AG10803 (cell line): ENCODE results near the gene SYNGR1.

ENCODE experiments used
- DNase-seq: peaks from one replicate; pipeline ENCODE4 v3.0.0; 2010; ENCODE audit warnings: low read depth
- H3K4me3 ChIP-seq: 2 replicates; pipeline ENCODE4 v1.5.1; 2011; ENCODE audit warnings: mild to moderate bottlenecking, low read length, control low read depth
- CTCF ChIP-seq: conservative IDR thresholded peaks from 2 replicates; pipeline ENCODE4 v1.5.1; 2011; ENCODE audit warnings: mild to moderate bottlenecking, low read length, control low read depth, inconsistent platforms

The SYNGR1 gene

GRCh38 chr22:39361496-39361895, 11.7 kb downstream of the SYNGR1 start:
- no peak for TF ChIP-seq CTCF
- DNase-seq, result no peak
- no peak overlapping the region for H3K4me3 ChIP-seq

- no peak for TF ChIP-seq CTCF
- no peak for DNase-seq
- H3K4me3 ChIP-seq, result no peak overlapping the region
Measured at GRCh38 chr22:39362271-39362670, 12.5 kb downstream of the SYNGR1 start.

GRCh38 chr22:39362932-39363331, 13.1 kb downstream of the SYNGR1 start:
- no peak for DNase-seq
- no peak overlapping the region for H3K4me3 ChIP-seq
- TF ChIP-seq CTCF, result no peak

- DNase-seq, result no peak
- no peak for TF ChIP-seq CTCF
- H3K4me3 ChIP-seq, result no peak overlapping the region
Measured at GRCh38 chr22:39363751-39364515, 14.1 kb downstream of the SYNGR1 start.

- DNase-seq, result peak; percentile 46
- H3K4me3 ChIP-seq, result no peak overlapping the region
- TF ChIP-seq CTCF, result peak; percentile 31
Measured at GRCh38 chr22:39364714-39365491, 15.1 kb downstream of the SYNGR1 start.

- no peak for DNase-seq
- no peak for TF ChIP-seq CTCF
Measured at GRCh38 chr22:39365492-39365780, 15.6 kb downstream of the SYNGR1 start.

GRCh38 chr22:39367035-39367434, 17.2 kb downstream of the SYNGR1 start:
- TF ChIP-seq CTCF, result no peak
- no peak for DNase-seq
- no peak overlapping the region for H3K4me3 ChIP-seq

More at GRCh38 chr22:39365492-39365780, 15.6 kb downstream of the SYNGR1 start:
- H3K4me3 ChIP-seq, result no peak overlapping the region
